ENCODE data around the gene GLYR1.

Gene GLYR1

GRCh38 chr16:4847774-4848587 lies 893 bp upstream of the GLYR1 start:
- no peak for DNase-seq (ENCODE audit: low spot score)

GRCh38 chr16:4846503-4846900 lies 586 bp downstream of the GLYR1 start:
- no peak for DNase-seq (ENCODE audit: low spot score)

- DNase-seq (ENCODE audit: low spot score): no peak
Observed at GRCh38 chr16:4840984-4841383, 6.1 kb downstream of the GLYR1 start.

- DNase-seq (ENCODE audit: low spot score): no peak
Observed at GRCh38 chr16:4839942-4840341, 7.1 kb downstream of the GLYR1 start.

- DNase-seq (ENCODE audit: low spot score): no peak
Observed at GRCh38 chr16:4837733-4838501, 9.2 kb downstream of the GLYR1 start.

- no peak for DNase-seq (ENCODE audit: low spot score)
Observed at GRCh38 chr16:4836727-4837126, 10.4 kb downstream of the GLYR1 start.

- DNase-seq (ENCODE audit: low spot score): no peak
Observed at GRCh38 chr16:4833584-4833983, 13.5 kb downstream of the GLYR1 start.

- DNase-seq (ENCODE audit: low spot score): no peak
Observed at GRCh38 chr16:4832698-4833343, 14.3 kb downstream of the GLYR1 start.

- DNase-seq (ENCODE audit: low spot score): no peak
Observed at GRCh38 chr16:4831616-4832015, 15.5 kb downstream of the GLYR1 start.

- DNase-seq (ENCODE audit: low spot score): no peak
Observed at GRCh38 chr16:4830408-4830807, 16.7 kb downstream of the GLYR1 start.

GRCh38 chr16:4828567-4829321 lies 18.3 kb downstream of the GLYR1 start:
- DNase-seq (ENCODE audit: low spot score): no peak

- no peak for DNase-seq (ENCODE audit: low spot score)
Observed at GRCh38 chr16:4826980-4827379, 20.1 kb downstream of the GLYR1 start.

- DNase-seq (ENCODE audit: low spot score): no peak
Observed at GRCh38 chr16:4826526-4826925, 20.6 kb downstream of the GLYR1 start.

GRCh38 chr16:4825196-4825595 lies 21.9 kb downstream of the GLYR1 start:
- DNase-seq (ENCODE audit: low spot score): no peak

- no peak for DNase-seq (ENCODE audit: low spot score)
Observed at GRCh38 chr16:4820652-4821051, 26.4 kb downstream of the GLYR1 start.

- no peak for DNase-seq (ENCODE audit: low spot score)
Observed at GRCh38 chr16:4814542-4815173, 32.4 kb downstream of the GLYR1 start.

GRCh38 chr16:4814046-4814445 lies 33.0 kb downstream of the GLYR1 start:
- no peak for DNase-seq (ENCODE audit: low spot score)

GRCh38 chr16:4813251-4814003 lies 33.7 kb downstream of the GLYR1 start:
- DNase-seq (ENCODE audit: low spot score): no peak

- no peak for DNase-seq (ENCODE audit: low spot score)
Observed at GRCh38 chr16:4811773-4812172, 35.3 kb downstream of the GLYR1 start.

- no peak for DNase-seq (ENCODE audit: low spot score)
Observed at GRCh38 chr16:4811242-4811641, 35.8 kb downstream of the GLYR1 start.

- no peak for DNase-seq (ENCODE audit: low spot score)
Observed at GRCh38 chr16:4806280-4806679, 40.8 kb downstream of the GLYR1 start.

Measured in HuH-7.5 (cell line).